Keratinocyte (primary cell): ENCODE data around the gene CUX1.

ENCODE experiments used
- CTCF ChIP-seq, 3 experiments: IDR thresholded peaks in 1 of 3; conservative IDR thresholded peaks in 1 of 3; optimal IDR thresholded peaks in 1 of 3; 2 replicates in 2 of 3; 3 replicates in 1 of 3; pipeline versions ENCODE3 to v1.5.1; 2011; ENCODE audit warnings: low read length in 3 of 3, mild to moderate bottlenecking in 3 of 3, moderate library complexity in 2 of 3, control low read depth in 1 of 3, inconsistent platforms in 1 of 3; ENCODE audit not compliant: insufficient read depth in 2 of 3; ENCODE audit errors: extremely low read depth in 1 of 3
- EZH2 ChIP-seq: IDR thresholded peaks from one replicate; pipeline ENCODE4 v1.6.1; 2012; ENCODE audit warnings: inconsistent platforms, mild to moderate bottlenecking, low read length, moderate library complexity

GRCh38 chr7:102117743-102118142 lies 300.3 kb downstream of the CUX1 start:
- TF ChIP-seq CTCF (optimal IDR thresholded peaks at IDR 0.05 in 1 of 3, IDR thresholded peaks at IDR 0.05 in 1 of 3, conservative IDR thresholded peaks at IDR 0.05 in 1 of 3; ENCODE audit: extremely low read depth in 1 of 3, insufficient read depth in 2 of 3, low read length in 3 of 3) = no peak
- no peak for TF ChIP-seq EZH2
